H9 (cell line): ENCODE measurements around the gene PEX26. TPM values are rescaled to one million over a fixed set of nuclear protein-coding genes. Genes with fewer than 3 reads are reported as not detected.

Source experiments
- DNase-seq: peaks from one replicate; pipeline ENCODE4 v3.0.0-alpha.2; 2017
- H2AFZ ChIP-seq: one replicate; pipeline ENCODE4 v1.6.1; 2013; ENCODE audit warnings: mild to moderate bottlenecking, low read length, control low read depth, moderate library complexity
- H2AK5ac ChIP-seq: 2 replicates; pipeline ENCODE4 v1.6.1; 2013; ENCODE audit warnings: low read length, control low read depth, mixed read lengths; ENCODE audit not compliant: insufficient read length
- H2BK120ac ChIP-seq: one replicate; pipeline ENCODE4 v1.6.1; 2013; ENCODE audit warnings: low read depth, mild to moderate bottlenecking, low read length, control low read depth, inconsistent platforms; ENCODE audit not compliant: poor library complexity, severe bottlenecking
- H2BK12ac ChIP-seq: 2 replicates; pipeline ENCODE4 v1.6.1; 2013; ENCODE audit warnings: low read length, control low read depth, mixed read lengths, low read depth; ENCODE audit not compliant: insufficient read length
- H2BK15ac ChIP-seq: 2 replicates; pipeline ENCODE4 v1.6.1; 2013; ENCODE audit warnings: low read depth, low read length, control low read depth
- H2BK20ac ChIP-seq: one replicate; pipeline ENCODE4 v1.6.1; 2013; ENCODE audit warnings: low read depth, mild to moderate bottlenecking, low read length, control low read depth, inconsistent platforms; ENCODE audit not compliant: poor library complexity, severe bottlenecking
- H2BK5ac ChIP-seq: 2 replicates; pipeline ENCODE4 v1.6.1; 2013; ENCODE audit warnings: low read length, control low read depth, mixed read lengths; ENCODE audit not compliant: insufficient read length
- H3K14ac ChIP-seq: 2 replicates; pipeline ENCODE4 v1.6.1; 2013; ENCODE audit warnings: low read length, control low read depth; ENCODE audit not compliant: insufficient read depth
- H3K18ac ChIP-seq: 2 replicates; pipeline ENCODE4 v1.6.1; 2013; ENCODE audit warnings: low read depth, mild to moderate bottlenecking, mixed read lengths, low read length, control low read depth; ENCODE audit not compliant: insufficient read length
- H3K23ac ChIP-seq: 2 replicates; pipeline ENCODE4 v1.6.1; 2013; ENCODE audit warnings: low read length, control low read depth, mixed read lengths, low read depth; ENCODE audit not compliant: insufficient read length
- H3K23me2 ChIP-seq: 2 replicates; pipeline ENCODE4 v1.6.1; 2013; ENCODE audit warnings: low read depth, mild to moderate bottlenecking, mixed read lengths, low read length, control low read depth; ENCODE audit not compliant: insufficient read length, poor library complexity, severe bottlenecking
- H3K27ac ChIP-seq: 2 replicates; pipeline ENCODE4 v1.5.1; 2013; ENCODE audit warnings: low read length, control low read depth, mixed read lengths, low read depth; ENCODE audit not compliant: insufficient read length
- H3K27me3 ChIP-seq: 2 replicates; pipeline ENCODE4 v1.6.1; 2013; ENCODE audit warnings: low read length, control low read depth, inconsistent platforms; ENCODE audit not compliant: insufficient read depth
- H3K4ac ChIP-seq: 2 replicates; pipeline ENCODE4 v1.6.1; 2013; ENCODE audit warnings: low read depth, mild to moderate bottlenecking, control low read depth, inconsistent platforms, low read length, moderate library complexity
- H3K4me1 ChIP-seq: 2 replicates; pipeline ENCODE4 v1.6.1; 2013; ENCODE audit warnings: low read length, control low read depth, inconsistent platforms; ENCODE audit not compliant: insufficient read depth
- H3K4me2 ChIP-seq: 2 replicates; pipeline ENCODE4 v1.6.1; 2013; ENCODE audit warnings: low read length, control low read depth, mixed read lengths; ENCODE audit not compliant: insufficient read length, insufficient read depth
- H3K56ac ChIP-seq: 2 replicates; pipeline ENCODE4 v1.6.1; 2013; ENCODE audit warnings: low read depth, mild to moderate bottlenecking, mixed read lengths, low read length, control low read depth; ENCODE audit not compliant: insufficient read length
- H3K79me1 ChIP-seq: 2 replicates; pipeline ENCODE4 v1.6.1; 2013; ENCODE audit warnings: low read depth, mild to moderate bottlenecking, moderate library complexity, low read length, control low read depth, inconsistent platforms; ENCODE audit not compliant: insufficient read depth, poor library complexity, severe bottlenecking
- H3K79me2 ChIP-seq: 2 replicates; pipeline ENCODE4 v1.6.1; 2013; ENCODE audit warnings: low read length, control low read depth, inconsistent platforms; ENCODE audit not compliant: insufficient read depth
- H3K9ac ChIP-seq: 2 replicates; pipeline ENCODE4 v1.6.1; 2013; ENCODE audit warnings: low read length, control low read depth, mixed read lengths; ENCODE audit not compliant: insufficient read length; ENCODE audit errors: extremely low read depth
- H3K9me3 ChIP-seq: one replicate; pipeline ENCODE4 v1.6.1; 2013; ENCODE audit warnings: low read depth, low read length, inconsistent platforms; ENCODE audit not compliant: control insufficient read depth
- H3T11ph ChIP-seq: one replicate; pipeline ENCODE4 v1.6.1; 2013; ENCODE audit warnings: mild to moderate bottlenecking, low read length, control low read depth, inconsistent platforms
- H4K20me1 ChIP-seq: one replicate; pipeline ENCODE4 v1.6.1; 2013; ENCODE audit not compliant: control insufficient read depth, insufficient read length, insufficient read depth
- H4K5ac ChIP-seq: 2 replicates; pipeline ENCODE4 v1.6.1; 2013; ENCODE audit warnings: low read depth, mild to moderate bottlenecking, mixed read lengths, low read length, control low read depth; ENCODE audit not compliant: insufficient read length
- H4K8ac ChIP-seq: replicated peaks from 2 replicates; pipeline ENCODE4 v1.6.1; 2013; ENCODE audit warnings: low read length, control low read depth, mixed read lengths, low read depth; ENCODE audit not compliant: insufficient read length
- H4K91ac ChIP-seq: 2 replicates; pipeline ENCODE4 v1.6.1; 2013; ENCODE audit warnings: low read depth, mild to moderate bottlenecking, moderate library complexity, mixed read lengths, low read length, control low read depth; ENCODE audit not compliant: insufficient read length
- H3K27ac Mint-ChIP-seq, 3 experiments: 2 replicates in 2 of 3; 3 replicates in 1 of 3; pipeline ENCODE4 v1.8.0; 2020 to 2021; ENCODE audit warnings: mixed read lengths in 3 of 3, mild to moderate bottlenecking in 1 of 3, moderate library complexity in 1 of 3
- H3K27me3 Mint-ChIP-seq: 2 replicates; pipeline ENCODE4 v1.8.0; 2021; ENCODE audit warnings: low read depth, mild to moderate bottlenecking, moderate library complexity, mixed read lengths
- H3K36me3 Mint-ChIP-seq, 3 experiments: 2 replicates in 2 of 3; 3 replicates in 1 of 3; pipeline ENCODE4 v1.8.0; 2020 to 2021; ENCODE audit warnings: low read depth in 3 of 3, mixed read lengths in 3 of 3; ENCODE audit not compliant: insufficient read depth in 1 of 3
- H3K4me1 Mint-ChIP-seq, 2 experiments: 2 replicates each; pipeline ENCODE4 v1.8.0; 2020; ENCODE audit warnings: mixed read lengths in 2 of 2
- H3K4me3 Mint-ChIP-seq, 2 experiments: 2 replicates in 1 of 2; 3 replicates in 1 of 2; pipeline ENCODE4 v1.8.0; 2020 to 2021; ENCODE audit warnings: mild to moderate bottlenecking in 2 of 2, mixed read lengths in 2 of 2, moderate library complexity in 1 of 2
- H3K9me3 Mint-ChIP-seq, 2 experiments: 2 replicates in 1 of 2; 3 replicates in 1 of 2; pipeline ENCODE4 v1.8.0; 2020; ENCODE audit warnings: mild to moderate bottlenecking in 2 of 2, mixed read lengths in 2 of 2, moderate library complexity in 1 of 2
- CTCF ChIP-seq: fragments of 200-600 bp; sonication (generic); conservative IDR thresholded peaks from 3 replicates; pipeline ENCODE4 v1.8.0; 2021; ENCODE audit warnings: antibody characterized with exemption, mild to moderate bottlenecking
- WGBS: extraction: QIAGEN DNeasy Blood & Tissue Kit; methylation state at CpG from one replicate; pipeline ENCODE4 v1.1.7; 2013; ENCODE audit warnings: missing lambda C conversion rate, low lambda C conversion rate, mixed read lengths; ENCODE audit not compliant: insufficient read length; ENCODE audit errors: extremely low coverage; 5-methylcytosine and 5-hydroxymethylcytosine counted together
- total RNA-seq: library from RNA; stranded (reverse); gene quantifications from 2 replicates; pipeline ENCODE4 v1.2.1, GENCODE V29; 2021

Gene PEX26
- total RNA-seq, 1 experiment from 2014 or later: 35.4 TPM

GRCh38 chr22:18083406-18083805 is 5.6 kb downstream of the PEX26 start:
- H3K23me2 ChIP-seq: no peaks in the 10 kb centered on the region
- no peak overlapping the region for H2BK15ac ChIP-seq
- H3K18ac ChIP-seq: no peak overlapping the region
- no peaks in the 10 kb centered on the region for H4K20me1 ChIP-seq
- TF ChIP-seq CTCF: no peak
- no peak overlapping the region for H2BK12ac ChIP-seq
- no peaks in the 10 kb centered on the region for H3K9me3 ChIP-seq
- H4K8ac ChIP-seq: no peak overlapping the region
- no peak overlapping the region for H2BK5ac ChIP-seq
- H2AFZ ChIP-seq: no peak overlapping the region
- H3K23ac ChIP-seq: no peak overlapping the region
- H3K9ac ChIP-seq: no peak overlapping the region
- no peaks in the 10 kb centered on the region for H3K79me2 ChIP-seq
- no peak overlapping the region for H3K4ac ChIP-seq
- no peak for DNase-seq
- no peak overlapping the region for H4K5ac ChIP-seq
- no peak overlapping the region for H4K91ac ChIP-seq
- Mint-ChIP-seq H3K9me3 (no peaks in the 10 kb centered on the region), H3K4me1 (peaks cover 7 to 8% of the 10 kb centered on the region in 2 experiments), H3K27ac (no peak overlapping the region), H3K36me3 (peaks cover 51 to 83% (median 70%) of the 10 kb centered on the region in 3 experiments), H3K27me3 (no peaks in the 10 kb centered on the region), H3K4me3 (no peak overlapping the region)
- H3K79me1 ChIP-seq: no peaks in the 10 kb centered on the region
- H3K27ac ChIP-seq: no peak overlapping the region
- H3K56ac ChIP-seq: no peak overlapping the region
- no peaks in the 10 kb centered on the region for H3K4me1 ChIP-seq
- no peak overlapping the region for H2BK20ac ChIP-seq
- H3T11ph ChIP-seq: no peak overlapping the region
- H3K27me3 ChIP-seq: no peaks in the 10 kb centered on the region
- no peak overlapping the region for H3K4me2 ChIP-seq
- H2BK120ac ChIP-seq: no peak overlapping the region
- H2AK5ac ChIP-seq: no peak overlapping the region
- H3K14ac ChIP-seq: no peak overlapping the region
- no CpG with 5 or more reads among the region's 10 CpGs for WGBS
